Activated CD4-positive, alpha-beta memory T cell treated with anti-CD3 and anti-CD28 coated beads for 36 hours (primary cell): Measurements from ENCODE around the gene EIF3A. TPM values are rescaled to one million over a fixed set of nuclear protein-coding genes. Genes with fewer than 3 reads are reported as not detected.
A peak's percentile ranks its signal among the peaks of the same experiment; 100 is the strongest.
"Not testable (repeated sequence)": the region's sequence is repeated elsewhere in the genome, so short reads cannot be mapped to it uniquely, and the experiment has no call there.

Source experiments
- CTCF ChIA-PET: fragments of 350-600 bp; sonication (Branson Sonifier 250); formaldehyde crosslinking; loops from one replicate; lab custom pipeline; 2021; ENCODE audit warnings: antibody characterized with exemption, inconsistent platforms; lab: Charles Lee
- POLR2A ChIA-PET: fragments of 350-600 bp; sonication (Branson Sonifier 250); formaldehyde crosslinking; loops from one replicate; lab custom pipeline; 2021; ENCODE audit warnings: antibody characterized with exemption; lab: Charles Lee
- DNase-seq: peaks from one replicate; pipeline ENCODE4 v3.0.0-alpha.2; 2020
- H3K27ac Mint-ChIP-seq: one replicate; pipeline ENCODE4 v1.8.0; 2021; ENCODE audit warnings: mixed read lengths
- H3K27me3 Mint-ChIP-seq: one replicate; pipeline ENCODE4 v1.8.0; 2021; ENCODE audit warnings: mixed read lengths
- H3K36me3 Mint-ChIP-seq: one replicate; pipeline ENCODE4 v1.8.0; 2021; ENCODE audit warnings: mixed read lengths
- H3K4me1 Mint-ChIP-seq: one replicate; pipeline ENCODE4 v1.8.0; 2021; ENCODE audit warnings: low read depth, mixed read lengths
- H3K4me3 Mint-ChIP-seq: one replicate; pipeline ENCODE4 v1.8.0; 2021; ENCODE audit warnings: mild to moderate bottlenecking, mixed read lengths
- H3K9me3 Mint-ChIP-seq: one replicate; pipeline ENCODE4 v1.8.0; 2021; ENCODE audit warnings: mixed read lengths
- intact Hi-C: fragments of 100-400 bp; cut with micrococcal nuclease; formaldehyde crosslinking; loops from one replicate; pipeline ENCODE4 v1.15.1; 2023
- total RNA-seq, 2 experiments: library from RNA; stranded (reverse); gene quantifications; one replicate each; pipeline ENCODE4 v1.2.3, GENCODE V29; 2021

EIF3A gene
- total RNA-seq, 2 experiments from 2014 or later: 143 to 148 TPM

DNA sequence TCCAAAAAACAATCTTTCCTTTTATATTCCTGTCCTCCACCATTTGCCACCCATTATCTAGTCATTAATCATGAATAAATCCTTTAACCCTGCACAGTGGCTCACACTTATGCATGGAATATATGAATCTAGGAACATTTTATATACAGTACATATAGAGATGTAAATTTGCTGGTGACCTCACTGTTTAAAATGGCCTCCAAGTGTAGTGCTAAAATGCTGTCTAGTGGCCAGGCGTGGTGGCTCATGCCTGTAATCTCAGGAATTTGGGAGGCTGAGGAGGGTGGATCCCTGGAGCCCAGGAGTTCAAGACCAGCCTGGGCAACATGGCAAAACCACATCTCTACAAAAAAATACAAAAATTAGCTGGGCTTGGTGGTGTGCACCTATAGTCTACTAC lies 41.5 kb downstream of the EIF3A start:
- ChIA-PET CTCF (no interaction called here), POLR2A (no interaction called here)
- intact Hi-C loops: loop anchor here (1.0 kb wide), 1 partner anchor 8 kb away; no protein-coding TSS in a partner anchor
- no peaks in the 10 kb centered on the region for H3K9me3 Mint-ChIP-seq
- H3K4me3 Mint-ChIP-seq: no peak overlapping the region
- no peaks in the 10 kb centered on the region for H3K27me3 Mint-ChIP-seq
- H3K36me3 Mint-ChIP-seq: peaks cover 68% of the 10 kb centered on the region
- H3K27ac Mint-ChIP-seq: peak overlapping the region; percentile 46
- H3K4me1 Mint-ChIP-seq: peaks cover 15% of the 10 kb centered on the region
- no peak for DNase-seq

DNA sequence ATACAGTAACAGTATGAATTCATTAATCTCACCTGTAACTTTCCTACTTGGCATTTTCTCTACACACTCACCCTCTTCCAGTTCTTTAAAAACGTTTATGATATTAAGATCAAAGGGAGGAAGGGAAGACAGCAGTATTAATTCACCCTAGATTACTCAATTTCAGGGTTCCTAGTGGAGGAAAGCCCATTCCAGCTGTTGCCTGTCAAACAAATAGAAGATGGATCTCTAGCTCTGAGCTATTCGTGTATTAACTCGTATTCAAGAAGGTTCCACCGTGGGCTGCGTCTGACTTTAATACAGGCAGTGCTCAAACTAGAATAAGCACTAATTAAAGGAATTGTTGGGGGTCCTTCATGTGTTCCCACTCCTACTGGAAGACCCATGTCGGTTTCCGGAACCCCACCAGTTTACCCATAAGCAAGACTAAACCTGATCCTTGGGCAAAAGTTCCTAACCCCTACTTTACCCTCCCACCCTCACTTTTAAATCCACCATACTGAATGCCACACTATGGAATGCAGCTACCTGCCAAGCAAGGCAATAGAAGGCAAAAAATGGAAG lies 49.0 kb downstream of the EIF3A start:
- Mint-ChIP-seq H3K27me3 (no peaks in the 10 kb centered on the region), H3K36me3 (peaks cover 25% of the 10 kb centered on the region), H3K27ac (no peak overlapping the region), H3K4me3 (peak overlapping the region; percentile 7), H3K9me3 (no peaks in the 10 kb centered on the region), H3K4me1 (peaks cover 15% of the 10 kb centered on the region)
- ChIA-PET CTCF (interaction anchor here (0.7 to 1.1 kb wide), 2 partner anchors 9 to 458 kb away, joined by 3 to 4 read pairs; no protein-coding TSS in a partner anchor), POLR2A (interaction anchor here (0.9 to 1.1 kb wide), 3 partner anchors 21 to 146 kb away, joined by 3 to 5 read pairs (median 3); no protein-coding TSS in a partner anchor)
- intact Hi-C loops: loop anchor here (1.0 kb wide), 2 partner anchors 8 to 48 kb away; no protein-coding TSS in a partner anchor
- no peak for DNase-seq

DNA sequence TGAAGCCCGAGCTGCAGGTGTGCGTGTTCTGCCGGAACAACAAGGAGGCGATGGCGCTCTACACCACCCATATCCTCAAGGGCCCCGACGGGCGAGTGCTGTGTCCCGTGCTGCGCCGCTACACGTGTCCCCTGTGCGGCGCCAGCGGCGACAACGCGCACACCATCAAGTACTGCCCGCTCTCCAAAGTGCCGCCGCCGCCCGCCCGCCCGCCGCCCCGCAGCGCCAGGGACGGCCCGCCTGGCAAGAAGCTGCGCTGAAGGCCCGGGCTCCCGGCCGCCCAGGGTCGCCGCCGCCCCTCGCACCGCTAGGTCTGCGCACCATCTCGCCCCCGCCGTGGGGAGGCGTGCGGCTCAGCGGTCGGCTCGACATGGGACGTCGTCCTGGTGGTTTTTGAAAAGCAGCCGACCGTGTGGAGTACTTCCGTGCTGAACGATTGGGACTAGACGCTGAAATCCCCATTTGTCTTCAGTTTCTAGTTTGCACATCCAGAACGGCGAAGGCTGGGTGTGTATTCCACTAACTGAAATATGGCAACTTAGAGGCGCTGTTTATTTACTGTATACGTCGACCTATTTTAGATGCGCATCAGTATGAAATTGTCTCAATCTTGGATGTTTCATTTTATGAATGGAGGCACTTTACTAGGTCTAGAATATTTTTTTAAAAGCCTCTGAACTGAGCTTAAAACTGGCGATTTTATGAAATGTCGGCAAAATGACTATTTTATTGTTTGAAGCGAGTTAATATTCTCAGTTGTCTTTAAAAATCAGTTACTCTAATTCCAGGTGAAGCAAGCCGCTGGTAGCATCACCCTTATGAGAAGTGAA lies 50.0 kb downstream of the EIF3A start:
- H3K4me1 Mint-ChIP-seq: peaks cover 15% of the 10 kb centered on the region
- intact Hi-C loops: loop anchor here (1.0 kb wide), 2 partner anchors 9 to 49 kb away; no protein-coding TSS in a partner anchor
- POLR2A ChIA-PET: interaction anchor here (1.1 to 1.5 kb wide), 3 partner anchors 22 to 276 kb away, joined by 3 to 5 read pairs (median 3); partner anchors contain the start of gene CACUL1

GRCh38 chr10:119029613-119030420 lies 50.8 kb downstream of the EIF3A start, which contains the start of gene NANOS1:
Gene NANOS1 (plus strand): TSS chr10:119029714. CDS start chr10:119029802, 88 bp downstream.
- intact Hi-C loops: loop anchor here (10.0 kb wide), 2 partner anchors 275 to 465 kb away; partner anchors contain the start of gene CACUL1
- no peak within 1 kb of the TSS for H3K27ac Mint-ChIP-seq
- H3K36me3 Mint-ChIP-seq: peaks cover 20% of the 10 kb centered on the region
- H3K27me3 Mint-ChIP-seq: no peaks in the 10 kb centered on the region
- peak within 1 kb of the TSS; percentile 48 for H3K4me3 Mint-ChIP-seq
- POLR2A ChIA-PET: interaction anchor here (1.5 kb wide), 1 partner anchor 275 kb away, joined by 5 read pairs; the partner anchor contains the start of gene CACUL1
- CTCF ChIA-PET: interaction anchor here (0.5 to 0.8 kb wide), 2 partner anchors 23 to 52 kb away, joined by 3 to 4 read pairs; no protein-coding TSS in a partner anchor
- DNase-seq: peak; percentile 29
- H3K9me3 Mint-ChIP-seq: no peaks in the 10 kb centered on the region
- H3K4me1 Mint-ChIP-seq: peaks cover 15% of the 10 kb centered on the region

More for the DNA sequence above, 50.0 kb downstream of the EIF3A start:
- peak; percentile 71 for DNase-seq
- Mint-ChIP-seq H3K9me3 (no peaks in the 10 kb centered on the region), H3K36me3 (peaks cover 20% of the 10 kb centered on the region), H3K27ac (peak overlapping the region; percentile 29), H3K4me3 (peak overlapping the region; percentile 59), H3K27me3 (no peaks in the 10 kb centered on the region)
- CTCF ChIA-PET: interaction anchor here (1.1 kb wide), 1 partner anchor 10 kb away, joined by 4 read pairs; no protein-coding TSS in a partner anchor

GRCh38 chr10:119028900-119029612 lies 51.6 kb downstream of the EIF3A start:
- Mint-ChIP-seq H3K36me3 (peaks cover 14% of the 10 kb centered on the region), H3K4me1 (peaks cover 15% of the 10 kb centered on the region), H3K27me3 (no peaks in the 10 kb centered on the region), H3K4me3 (peak overlapping the region; percentile 48), H3K9me3 (no peaks in the 10 kb centered on the region), H3K27ac (no peak overlapping the region)
- intact Hi-C loops: loop anchor here (10.0 kb wide), 2 partner anchors 274 to 464 kb away; partner anchors contain the start of gene CACUL1
- peak; percentile 84 for DNase-seq
- CTCF ChIA-PET: interaction anchor here (0.5 to 0.8 kb wide), 2 partner anchors 24 to 53 kb away, joined by 3 to 4 read pairs; no protein-coding TSS in a partner anchor
- POLR2A ChIA-PET: interaction anchor here (0.6 to 1.5 kb wide), 2 partner anchors 90 to 274 kb away, joined by 3 to 5 read pairs; partner anchors contain the start of gene CACUL1

DNA sequence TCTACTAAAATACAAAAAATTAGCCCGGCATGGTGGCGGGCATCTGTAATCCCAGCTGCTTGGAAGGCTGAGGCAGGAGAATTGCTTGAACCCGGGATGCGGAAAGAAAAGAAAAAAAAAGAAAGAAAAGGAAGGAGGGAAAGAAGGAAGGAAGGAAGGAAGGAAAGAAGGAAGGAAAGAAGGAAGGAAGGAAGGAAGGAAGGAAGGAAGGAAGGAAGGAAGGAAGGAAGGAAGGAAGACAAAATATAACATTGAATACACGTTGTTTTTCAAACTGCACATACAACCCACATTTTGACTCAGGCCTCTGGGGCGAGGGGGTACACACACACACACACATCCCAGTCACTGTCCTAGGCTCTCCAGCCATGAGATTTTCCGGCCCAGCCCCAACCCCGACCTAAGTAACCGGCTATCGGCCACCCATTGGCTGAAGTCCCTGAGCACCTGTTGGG lies 52.1 kb downstream of the EIF3A start:
- POLR2A ChIA-PET: interaction anchor here (0.6 kb wide), 1 partner anchor 90 kb away, joined by 3 read pairs; no protein-coding TSS in a partner anchor
- H3K36me3 Mint-ChIP-seq, CTCF ChIA-PET, DNase-seq, H3K27ac Mint-ChIP-seq, H3K27me3 Mint-ChIP-seq, H3K9me3 Mint-ChIP-seq: not testable (repeated sequence)
- Mint-ChIP-seq H3K4me3 (peak overlapping the region; percentile 48), H3K4me1 (peaks cover 15% of the 10 kb centered on the region)
- intact Hi-C loops: loop anchor here (10.0 kb wide), 2 partner anchors 274 to 464 kb away; partner anchors contain the start of gene CACUL1

GRCh38 chr10:119026301-119027110 lies 54.1 kb downstream of the EIF3A start:
- peaks cover 9% of the 10 kb centered on the region for H3K4me1 Mint-ChIP-seq
- CTCF ChIA-PET: no interaction called here
- intact Hi-C loops: loop anchor here (10.0 kb wide), 2 partner anchors 272 to 462 kb away; partner anchors contain the start of gene CACUL1
- H3K9me3 Mint-ChIP-seq: no peaks in the 10 kb centered on the region
- POLR2A ChIA-PET: no interaction called here
- H3K27me3 Mint-ChIP-seq: no peaks in the 10 kb centered on the region
- no peak for DNase-seq
- H3K36me3 Mint-ChIP-seq: no peaks in the 10 kb centered on the region
- no peak overlapping the region for H3K4me3 Mint-ChIP-seq
- no peak overlapping the region for H3K27ac Mint-ChIP-seq

DNA sequence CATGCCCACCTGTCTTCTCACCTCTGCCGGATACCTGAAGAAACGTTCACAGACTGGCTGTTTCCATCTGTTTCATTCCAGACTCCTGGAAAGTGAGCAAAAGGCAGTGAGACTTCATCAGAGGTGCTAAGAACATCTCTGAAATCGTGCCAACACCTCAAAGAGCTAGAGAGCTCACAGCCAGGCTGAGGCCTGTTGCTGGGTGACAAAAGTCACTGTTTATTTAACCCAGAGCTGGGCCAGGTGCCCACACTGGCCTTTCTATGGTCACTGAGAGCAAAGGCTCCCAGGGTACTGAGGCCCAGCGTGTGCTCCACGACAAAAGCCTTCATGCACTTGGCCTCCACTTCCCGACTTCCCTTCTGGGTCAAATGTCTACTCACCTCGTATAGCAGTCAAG lies 54.8 kb downstream of the EIF3A start:
- intact Hi-C loops: loop anchor here (10.0 kb wide), 2 partner anchors 271 to 461 kb away; partner anchors contain the start of gene CACUL1
- H3K27me3 Mint-ChIP-seq: no peaks in the 10 kb centered on the region
- no peak overlapping the region for H3K4me3 Mint-ChIP-seq
- H3K27ac Mint-ChIP-seq: no peak overlapping the region
- H3K36me3 Mint-ChIP-seq: no peaks in the 10 kb centered on the region
- H3K9me3 Mint-ChIP-seq: no peaks in the 10 kb centered on the region
- peaks cover 2% of the 10 kb centered on the region for H3K4me1 Mint-ChIP-seq
- POLR2A ChIA-PET: no interaction called here
- CTCF ChIA-PET: no interaction called here
- DNase-seq: no peak

DNA sequence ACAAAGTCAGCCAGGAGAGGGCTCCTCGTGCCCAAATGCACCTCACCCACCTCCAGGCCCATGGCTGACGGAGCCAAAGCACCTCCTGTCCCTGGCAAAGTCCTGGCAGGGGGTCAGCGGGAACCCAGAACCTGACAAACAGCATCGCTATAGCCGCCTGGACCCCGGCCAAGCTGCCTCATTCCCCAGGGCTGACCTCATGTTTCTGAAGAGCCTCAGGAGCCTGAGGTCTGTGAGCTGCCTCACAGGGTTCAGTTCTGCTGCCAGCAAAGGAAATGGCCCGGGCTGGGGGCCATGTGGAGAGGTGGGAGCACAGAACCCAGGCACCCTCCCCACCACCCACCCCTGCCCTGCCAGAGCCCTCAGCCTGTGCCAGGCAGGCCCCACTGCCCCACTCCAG lies 55.3 kb downstream of the EIF3A start:
- H3K9me3 Mint-ChIP-seq: no peaks in the 10 kb centered on the region
- intact Hi-C loops: loop anchor here (10.0 kb wide), 2 partner anchors 271 to 461 kb away; partner anchors contain the start of gene CACUL1

GRCh38 chr10:119024882-119025281 lies 55.7 kb downstream of the EIF3A start:
- Mint-ChIP-seq H3K9me3 (no peaks in the 10 kb centered on the region), H3K27me3 (no peaks in the 10 kb centered on the region), H3K4me1 (no peaks in the 10 kb centered on the region), H3K36me3 (no peaks in the 10 kb centered on the region), H3K27ac (no peak overlapping the region), H3K4me3 (no peak overlapping the region)
- intact Hi-C loops: loop anchor here (10.0 kb wide), 2 partner anchors 270 to 460 kb away; partner anchors contain the start of gene CACUL1
- CTCF ChIA-PET: no interaction called here
- POLR2A ChIA-PET: no interaction called here
- DNase-seq: no peak

More for the DNA sequence above, 55.3 kb downstream of the EIF3A start:
- Mint-ChIP-seq H3K27me3 (no peaks in the 10 kb centered on the region), H3K36me3 (no peaks in the 10 kb centered on the region), H3K4me1 (no peaks in the 10 kb centered on the region), H3K27ac (no peak overlapping the region), H3K4me3 (no peak overlapping the region)
- CTCF ChIA-PET: no interaction called here
- POLR2A ChIA-PET: no interaction called here
- DNase-seq: no peak
